ENCODE data around the gene TANGO2.

- no peak for TF ChIP-seq ARHGAP35 (IDR thresholded peaks at IDR 0.05; ENCODE audit: partially characterized antibody)
- no peak for TF ChIP-seq ZNF79 (CRISPR knock-in tag; IDR thresholded peaks at IDR 0.05; ENCODE audit: low read depth)
- TF ChIP-seq ZNF224 (CRISPR knock-in tag; IDR thresholded peaks at IDR 0.05): no peak
- no peak for TF ChIP-seq HBP1 (CRISPR knock-in tag; IDR thresholded peaks at IDR 0.05)
- no peak for TF ChIP-seq SIN3A (IDR thresholded peaks at IDR 0.05; ENCODE audit: borderline replicate concordance in 2 of 2, control insufficient read depth in 1 of 2, low read depth in 2 of 2, low read length in 2 of 2)
- TF ChIP-seq MCM2 (IDR thresholded peaks at IDR 0.05; ENCODE audit: low read depth): no peak
- no peak for TF ChIP-seq ZSCAN29 (IDR thresholded peaks at IDR 0.05)
- no peak for TF ChIP-seq SRSF1 (IDR thresholded peaks at IDR 0.05; ENCODE audit: low read depth, low read length)
- TF ChIP-seq CUX1 (CRISPR knock-in tag; IDR thresholded peaks at IDR 0.05): no peak
- no peak for TF ChIP-seq CC2D1A (IDR thresholded peaks at IDR 0.05)
- TF ChIP-seq EGR1 (conservative IDR thresholded peaks at IDR 0.05): no peak
- no peak for TF ChIP-seq RFX1 (IDR thresholded peaks at IDR 0.05)
Measured at GRCh38 chr22:20089226-20089976, 68.5 kb downstream of the TANGO2 start.

Measured in K562 (cell line).